HG03097 (cell line): Measurements from ENCODE around the gene WEE1.
"Not testable (repeated sequence)": the region's sequence is repeated elsewhere in the genome, so short reads cannot be mapped to it uniquely, and the experiment has no call there.

Experiments
- ATAC-seq: cut with Tn5 transposase; IDR thresholded peaks from one replicate; pipeline ENCODE4 v1.9.1; 2021; ENCODE audit not compliant: unreplicated experiment, low FRiP score

WEE1 gene

GRCh38 chr11:9616858-9617257 lies 43.4 kb downstream of the WEE1 start:
- no peak for ATAC-seq

GRCh38 chr11:9617940-9618339 lies 44.5 kb downstream of the WEE1 start:
- ATAC-seq = no peak

GRCh38 chr11:9619004-9619403 lies 45.5 kb downstream of the WEE1 start:
- no peak for ATAC-seq

- no peak for ATAC-seq
Measured at GRCh38 chr11:9619971-9620370, 46.5 kb downstream of the WEE1 start.

GRCh38 chr11:9622353-9622752 lies 48.9 kb downstream of the WEE1 start:
- not testable (repeated sequence) for ATAC-seq

- ATAC-seq = not testable (repeated sequence)
Measured at GRCh38 chr11:9623053-9623452, 49.6 kb downstream of the WEE1 start.

GRCh38 chr11:9624448-9624847 lies 51.0 kb downstream of the WEE1 start:
- no peak for ATAC-seq

GRCh38 chr11:9625162-9625561 lies 51.7 kb downstream of the WEE1 start:
- ATAC-seq = no peak

GRCh38 chr11:9625728-9626127 lies 52.3 kb downstream of the WEE1 start:
- ATAC-seq = no peak

- no peak for ATAC-seq
Measured at GRCh38 chr11:9626496-9627394, 53.3 kb downstream of the WEE1 start.

- ATAC-seq = no peak
Measured at GRCh38 chr11:9629064-9629463, 55.6 kb downstream of the WEE1 start.

- no peak for ATAC-seq
Measured at GRCh38 chr11:9633679-9634078, 60.2 kb downstream of the WEE1 start.

GRCh38 chr11:9636691-9637090 lies 63.2 kb downstream of the WEE1 start:
- no peak for ATAC-seq

GRCh38 chr11:9639099-9639498 lies 65.6 kb downstream of the WEE1 start:
- ATAC-seq = no peak
